ENCODE measurements around the gene NANS.

- TF ChIP-seq CTCF (optimal IDR thresholded peaks at IDR 0.05 in 1 of 3, IDR thresholded peaks at IDR 0.05 in 1 of 3, conservative IDR thresholded peaks at IDR 0.05 in 1 of 3; ENCODE audit: extremely low read depth in 1 of 3, insufficient read depth in 2 of 3, low read length in 3 of 3) = no peak
- no peak for TF ChIP-seq EZH2 (IDR thresholded peaks at IDR 0.05; ENCODE audit: low read length)
Measured at GRCh38 chr9:98022447-98022846, 34.1 kb upstream of the NANS start.
